ENCODE measurements around the gene CCDC50. TPM values are rescaled to one million over a fixed set of nuclear protein-coding genes. Genes with fewer than 3 reads are reported as not detected.

The CCDC50 gene
- total RNA-seq, 1 experiment from 2014 or later, result 106 TPM

DNA sequence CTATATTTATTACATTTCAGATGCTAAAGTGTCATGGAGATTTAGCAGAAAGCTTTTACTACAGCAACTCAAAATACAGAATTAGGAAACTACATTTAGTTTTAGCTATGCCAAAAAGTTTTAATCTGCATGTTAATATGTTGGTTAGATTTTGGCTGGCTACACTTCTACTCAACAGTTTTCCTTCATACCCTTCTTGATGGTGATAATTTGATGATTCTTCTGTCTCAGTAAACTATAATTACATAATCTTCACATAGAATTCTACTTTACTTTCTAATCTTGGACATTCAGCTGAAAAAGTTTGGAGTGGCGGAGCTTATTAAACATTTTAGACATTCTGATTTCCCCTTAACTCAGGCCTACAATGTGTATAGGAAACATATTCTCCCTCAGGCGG is 11.2 kb downstream of the CCDC50 start:
- ChIA-PET POLR2A (ENCODE audit: unreplicated experiment) (interaction anchor here (0.7 kb wide), 1 partner anchor 26 kb away, joined by 4 read pairs; no protein-coding TSS in a partner anchor), CTCF (no interaction called here)
- H3K4me1 ChIP-seq (replicated peaks; ENCODE audit: insufficient read depth), result peaks cover 15% of the 10 kb centered on the region
- H3F3A ChIP-seq (ENCODE audit: insufficient read depth, low read depth), result peaks cover 4% of the 10 kb centered on the region; the same call in 1 of the 2 replicates
- no peak for DNase-seq
- no peaks in the 10 kb centered on the region for H3K27me3 ChIP-seq (ENCODE audit: insufficient read depth, low read depth)
- H3K4me2 ChIP-seq, result no peak overlapping the region
- H4K20me1 ChIP-seq (ENCODE audit: insufficient read depth), result peaks cover 4% of the 10 kb centered on the region; the same call in 1 of the 2 replicates
- no peak overlapping the region for H3K27ac ChIP-seq
- no peak for TF ChIP-seq CTCF (conservative IDR thresholded peaks at IDR 0.05)
- no peak for TF ChIP-seq EZH2 (IDR thresholded peaks at IDR 0.05; ENCODE audit: low read depth)
- H3K36me3 ChIP-seq (ENCODE audit: low read depth), result 0 out of 2 replicates have a peak, but pooled peaks cover 8% of the 10 kb centered on the region
- no TSS peak for BruUV-seq (replicated peaks)
- peaks cover 95% of the 10 kb centered on the region for H3K79me2 ChIP-seq (ENCODE audit: low read depth)
- no peak overlapping the region for H2AFZ ChIP-seq
- H3K9me3 ChIP-seq (ENCODE audit: insufficient read depth, low read depth), result no peaks in the 10 kb centered on the region
- no peak overlapping the region for H3K4me3 ChIP-seq
- intact Hi-C loops (cut with micrococcal nuclease; ENCODE audit: unreplicated experiment), result no loop called here
- H3K9me2 ChIP-seq (ENCODE audit: insufficient read depth), result no peaks in the 10 kb centered on the region

- Histone ChIP-seq H3K4me3 (no peak overlapping the region), H3K27ac (no peak overlapping the region), H3K36me3 (ENCODE audit: low read depth) (0 out of 2 replicates have a peak, but pooled peaks cover 8% of the 10 kb centered on the region), H3K27me3 (ENCODE audit: insufficient read depth, low read depth) (no peaks in the 10 kb centered on the region), H3K4me2 (no peak overlapping the region), H3K9me2 (ENCODE audit: insufficient read depth) (no peaks in the 10 kb centered on the region), H3K9me3 (ENCODE audit: insufficient read depth, low read depth) (no peaks in the 10 kb centered on the region), H2AFZ (no peak overlapping the region), H3K4me1 (replicated peaks; ENCODE audit: insufficient read depth) (peaks cover 15% of the 10 kb centered on the region), H4K20me1 (ENCODE audit: insufficient read depth) (peaks cover 4% of the 10 kb centered on the region; the same call in 1 of the 2 replicates), H3F3A (ENCODE audit: insufficient read depth, low read depth) (peaks cover 4% of the 10 kb centered on the region; the same call in 1 of the 2 replicates), H3K79me2 (ENCODE audit: low read depth) (peaks cover 95% of the 10 kb centered on the region)
- no TSS peak for BruUV-seq (replicated peaks)
- DNase-seq, result no peak
- CTCF ChIA-PET, result no interaction called here
- intact Hi-C loops (cut with micrococcal nuclease; ENCODE audit: unreplicated experiment), result no loop called here
- POLR2A ChIA-PET (ENCODE audit: unreplicated experiment), result no interaction called here
- TF ChIP-seq CTCF (conservative IDR thresholded peaks at IDR 0.05), result no peak
- no peak for TF ChIP-seq EZH2 (IDR thresholded peaks at IDR 0.05; ENCODE audit: low read depth)
Measured at GRCh38 chr3:191340966-191341365, 11.8 kb downstream of the CCDC50 start.

- BruUV-seq (replicated peaks), result no TSS peak
- Histone ChIP-seq H3K36me3 (ENCODE audit: low read depth) (0 out of 2 replicates have a peak, but pooled peaks cover 3% of the 10 kb centered on the region), H3K27ac (no peak overlapping the region), H2AFZ (no peak overlapping the region), H3K4me3 (no peak overlapping the region), H4K20me1 (ENCODE audit: insufficient read depth) (peaks cover 4% of the 10 kb centered on the region; the same call in 1 of the 2 replicates), H3K79me2 (ENCODE audit: low read depth) (peaks cover 94% of the 10 kb centered on the region), H3K27me3 (ENCODE audit: insufficient read depth, low read depth) (no peaks in the 10 kb centered on the region), H3K4me2 (no peak overlapping the region), H3K9me2 (ENCODE audit: insufficient read depth) (no peaks in the 10 kb centered on the region), H3K9me3 (ENCODE audit: insufficient read depth, low read depth) (no peaks in the 10 kb centered on the region), H3K4me1 (replicated peaks; ENCODE audit: insufficient read depth) (peaks cover 14% of the 10 kb centered on the region), H3F3A (ENCODE audit: insufficient read depth, low read depth) (peaks cover 4% of the 10 kb centered on the region; the same call in 1 of the 2 replicates)
- CTCF ChIA-PET, result no interaction called here
- intact Hi-C loops (cut with micrococcal nuclease; ENCODE audit: unreplicated experiment), result no loop called here
- POLR2A ChIA-PET (ENCODE audit: unreplicated experiment), result no interaction called here
- TF ChIP-seq EZH2 (IDR thresholded peaks at IDR 0.05; ENCODE audit: low read depth) (no peak), CTCF (conservative IDR thresholded peaks at IDR 0.05) (no peak)
- no peak for DNase-seq
Measured at GRCh38 chr3:191342006-191342405, 12.8 kb downstream of the CCDC50 start.

Data from PC-9 (cell line).